Measurements from ENCODE around the gene COL4A3.
"Not testable (repeated sequence)": the region's sequence is repeated elsewhere in the genome, so short reads cannot be mapped to it uniquely, and the experiment has no call there.

Gene COL4A3

DNA sequence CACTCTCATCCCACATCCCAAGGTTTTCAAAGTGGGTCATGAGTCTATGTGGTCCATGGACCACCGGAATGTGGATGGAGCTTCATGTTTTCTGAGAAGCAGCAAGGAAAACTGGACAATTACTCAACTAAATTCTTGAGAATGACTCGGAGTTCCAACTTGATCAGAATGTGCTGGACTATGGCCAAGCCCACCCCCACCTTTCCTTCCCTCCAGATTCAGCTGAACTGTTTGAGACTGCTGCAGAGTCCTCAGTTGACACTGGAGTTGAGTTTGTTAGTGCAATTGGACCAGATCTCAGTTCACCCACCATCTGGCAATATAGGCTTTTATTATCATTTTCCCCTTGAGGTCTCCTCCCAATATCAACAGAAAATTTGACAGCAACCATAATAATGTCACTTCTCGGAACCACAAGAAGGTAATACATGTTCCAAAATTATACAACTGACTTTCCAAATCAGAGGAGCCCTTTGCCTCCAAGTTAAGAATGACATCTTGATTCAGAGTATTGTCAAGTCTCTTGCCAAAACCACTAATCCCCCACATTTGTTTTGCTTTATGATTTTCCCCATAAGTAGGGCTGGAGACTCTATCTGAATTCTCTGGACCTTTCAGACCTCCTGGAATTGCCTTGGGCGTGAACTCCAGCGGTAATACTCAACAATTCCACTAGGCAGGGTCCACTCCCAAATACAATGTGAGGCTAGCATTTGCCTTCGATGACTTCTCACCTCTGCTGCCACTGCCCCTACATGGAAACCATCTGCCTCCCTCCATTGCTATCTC is 9.2 kb upstream of the COL4A3 start:
- DNase-seq (ENCODE audit: low read depth), result no peak

GRCh38 chr2:227160164-227160563 is 4.3 kb upstream of the COL4A3 start:
- no peak for DNase-seq (ENCODE audit: low read depth)

DNA sequence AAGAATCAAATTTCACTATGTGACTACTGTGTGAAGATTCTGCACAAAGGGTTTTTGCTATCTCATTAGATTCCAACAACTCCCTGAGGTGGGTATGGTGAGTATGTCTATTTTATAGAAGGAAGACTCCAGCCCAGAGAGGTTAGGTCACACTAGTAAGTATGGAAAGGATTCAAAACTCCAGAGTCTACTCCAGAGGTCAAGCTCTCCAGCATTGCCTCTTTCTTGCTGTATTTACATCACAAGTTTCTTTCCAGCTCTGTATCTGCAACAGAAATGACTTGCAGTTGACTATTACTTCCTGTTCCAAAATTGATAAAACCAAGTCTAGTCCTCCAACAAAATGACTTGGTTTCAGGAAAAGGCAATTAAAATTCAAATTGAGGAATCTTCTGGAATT is 2.5 kb upstream of the COL4A3 start:
- no peak for DNase-seq (ENCODE audit: low read depth)

DNA sequence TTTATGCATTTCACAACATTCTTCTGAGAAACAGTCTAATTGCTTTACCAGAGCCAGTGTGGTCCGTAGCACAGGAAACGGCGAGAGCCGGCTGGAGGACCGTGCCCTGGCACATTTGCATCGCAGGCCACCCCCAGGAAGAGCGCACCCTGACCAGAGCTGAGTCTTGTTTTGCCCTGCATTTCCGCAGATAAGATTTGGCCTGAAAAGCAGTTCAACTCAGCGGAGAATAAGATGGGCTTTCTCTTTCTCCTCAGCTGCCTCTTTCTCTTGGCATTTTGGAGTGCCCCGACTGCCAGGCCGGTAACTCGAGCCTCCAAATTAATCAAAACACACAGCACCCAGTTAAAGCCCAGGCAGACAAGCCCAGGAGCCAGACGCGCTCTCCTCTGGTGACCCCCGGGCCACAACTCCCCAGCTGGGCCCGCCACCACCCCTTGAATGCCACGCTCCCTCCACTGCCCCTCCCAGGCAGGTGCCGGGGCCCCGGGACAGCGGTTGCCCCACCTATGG is 883 bp upstream of the COL4A3 start:
- no peak for DNase-seq (ENCODE audit: low read depth)

DNA sequence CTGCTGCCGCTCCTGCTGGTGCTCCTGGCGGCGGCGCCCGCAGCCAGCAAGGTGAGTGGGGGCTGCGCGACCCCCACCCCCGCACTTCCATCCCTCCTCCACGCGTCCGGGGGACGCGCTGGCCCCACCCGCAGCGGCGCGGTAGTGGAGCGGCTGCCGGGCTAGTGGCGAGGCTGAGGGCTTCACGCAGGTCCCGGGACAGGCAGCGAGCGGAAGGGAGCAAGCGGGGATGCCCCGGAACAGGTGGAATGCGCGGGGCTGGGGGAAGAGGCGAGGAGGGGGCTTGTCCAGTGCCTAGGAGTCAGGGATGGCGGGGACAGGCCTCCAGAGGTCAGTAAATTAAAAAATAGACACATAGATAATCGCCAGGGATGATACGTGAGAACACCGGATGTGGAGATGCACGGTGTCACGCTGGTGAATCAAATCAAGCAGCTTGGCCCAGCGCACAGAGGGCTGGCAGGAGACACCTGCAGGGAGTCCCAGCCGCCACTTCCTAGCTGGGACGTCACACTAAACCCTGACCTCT is 403 bp downstream of the COL4A3 start:
- no peak for DNase-seq (ENCODE audit: low read depth)

GRCh38 chr2:227171779-227172178 is 7.4 kb downstream of the COL4A3 start:
- not testable (repeated sequence) for DNase-seq (ENCODE audit: low read depth)

- DNase-seq (ENCODE audit: low read depth), result no peak
These were observed 13.3 kb downstream of the COL4A3 start for GRCh38 chr2:227177592-227178336.

- no peak for DNase-seq (ENCODE audit: low read depth)
These were observed 15.7 kb downstream of the COL4A3 start for GRCh38 chr2:227179988-227180685.

DNA sequence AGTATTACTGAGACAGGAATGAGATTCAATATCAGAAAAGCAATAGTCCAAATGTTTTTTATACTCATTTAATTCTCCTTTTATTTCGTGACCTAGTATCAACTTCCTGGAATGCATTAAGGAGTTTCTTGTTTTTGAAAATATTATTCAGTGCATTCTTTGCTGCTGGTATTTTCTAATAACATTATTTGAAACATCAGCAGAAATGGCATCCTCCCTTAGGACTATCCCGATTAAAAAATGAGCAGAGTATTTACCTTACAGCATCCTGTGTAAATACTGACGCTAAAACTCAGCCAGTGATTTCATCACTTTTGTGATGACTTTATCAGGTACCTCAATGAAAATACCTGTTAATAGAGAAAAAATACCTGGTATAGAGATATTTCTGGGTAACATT is 16.3 kb downstream of the COL4A3 start:
- no peak for DNase-seq (ENCODE audit: low read depth)

DNA sequence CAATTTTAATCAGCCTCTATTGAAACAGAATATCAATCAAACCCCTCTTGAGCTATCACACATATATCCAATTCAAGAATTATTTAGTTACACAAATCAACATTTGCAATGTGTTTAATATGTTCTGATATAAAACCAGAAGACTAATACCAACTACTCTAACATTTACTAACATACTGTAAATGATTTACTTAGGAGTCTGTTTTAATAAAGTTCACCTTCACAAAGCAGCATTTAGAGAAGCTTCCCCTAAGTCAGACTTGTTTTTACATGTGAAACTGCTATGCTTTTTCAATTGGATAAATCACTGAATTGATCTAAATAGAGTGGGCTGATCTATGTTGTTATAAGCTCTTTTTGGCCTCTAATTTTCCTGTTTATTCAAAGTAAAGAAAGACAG is 18.3 kb downstream of the COL4A3 start:
- no peak for DNase-seq (ENCODE audit: low read depth)

DNA sequence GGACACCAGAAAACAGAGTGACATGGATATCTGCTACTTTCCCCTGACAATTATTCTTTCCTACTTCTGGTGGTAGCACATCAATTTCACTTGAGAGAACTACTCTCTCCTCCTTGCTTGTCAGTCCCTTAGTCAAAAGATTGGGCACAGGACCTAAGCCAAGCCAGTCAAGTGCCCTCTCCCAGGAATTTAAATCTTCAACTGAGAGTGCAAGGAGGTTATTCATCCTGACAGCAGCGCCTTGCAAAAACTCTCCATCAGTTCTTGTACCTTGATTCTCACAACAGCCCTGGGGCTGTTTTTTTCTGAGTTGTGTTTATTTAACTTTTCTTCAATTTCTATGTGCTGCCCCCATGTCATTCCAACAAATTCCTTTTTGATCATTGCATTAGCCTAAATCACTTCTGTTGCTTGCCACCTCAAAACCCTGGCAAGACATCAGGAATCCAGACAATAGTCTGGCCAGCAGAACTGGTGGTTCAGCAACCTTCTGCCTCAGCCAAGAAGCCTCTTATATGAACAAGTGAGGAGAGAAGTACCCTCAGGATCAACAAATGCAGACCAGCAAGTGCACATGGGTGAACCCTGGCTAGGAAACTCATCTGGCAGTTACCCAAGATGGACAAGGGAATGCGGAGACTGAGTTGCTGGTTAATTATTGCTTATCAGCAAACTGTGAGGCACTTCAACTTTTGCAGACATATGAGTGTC is 19.4 kb downstream of the COL4A3 start:
- no peak for DNase-seq (ENCODE audit: low read depth)

DNA sequence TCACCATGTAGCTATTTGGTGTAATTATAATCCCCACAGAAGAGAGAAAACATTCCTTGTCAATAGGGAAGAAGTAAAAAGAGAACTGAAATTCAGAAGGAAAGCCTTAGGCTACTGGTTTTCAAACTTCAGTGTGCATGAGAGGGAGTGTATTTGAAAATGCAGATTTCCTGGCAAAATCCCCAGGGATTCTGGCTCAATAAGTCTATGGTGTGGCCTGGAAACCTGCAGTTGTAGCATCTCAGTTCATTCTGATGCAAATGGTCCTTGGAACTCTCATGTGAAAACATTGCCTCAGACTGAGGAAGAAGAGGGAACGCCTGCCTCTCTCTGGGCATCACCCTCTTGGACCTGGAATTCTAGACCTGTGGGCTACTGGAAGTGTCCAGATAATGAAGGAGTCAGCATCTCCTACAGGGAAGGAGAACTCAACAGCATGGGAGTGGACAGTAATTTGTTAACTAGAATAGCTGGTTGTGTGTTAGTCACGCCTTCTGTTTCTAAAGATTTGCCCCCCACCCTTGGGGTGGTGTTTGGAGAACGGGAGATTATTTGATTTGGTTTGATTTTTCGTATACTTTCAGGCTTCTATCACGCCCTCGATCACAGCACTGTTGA is 21.3 kb downstream of the COL4A3 start:
- DNase-seq (ENCODE audit: low read depth), result no peak

DNA sequence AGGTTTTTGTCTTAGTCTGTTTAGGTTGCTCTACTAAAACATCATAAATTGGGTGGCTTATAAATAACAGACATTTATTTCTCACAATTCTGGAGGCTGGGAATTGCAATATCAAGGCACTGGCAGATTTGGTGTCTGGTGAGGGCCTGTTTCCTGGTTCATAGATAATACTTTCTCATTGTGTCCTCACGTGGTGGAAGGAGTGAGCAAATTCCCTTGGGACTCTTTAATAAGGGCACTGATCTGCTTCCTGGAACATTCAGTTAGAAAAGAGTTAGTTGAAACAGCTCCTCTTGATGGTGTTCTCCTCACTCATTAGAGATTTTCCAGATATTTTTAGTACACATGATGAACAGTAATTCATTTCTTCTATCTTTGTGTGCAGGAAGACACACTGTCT is 22.3 kb downstream of the COL4A3 start:
- no peak for DNase-seq (ENCODE audit: low read depth)

DNA sequence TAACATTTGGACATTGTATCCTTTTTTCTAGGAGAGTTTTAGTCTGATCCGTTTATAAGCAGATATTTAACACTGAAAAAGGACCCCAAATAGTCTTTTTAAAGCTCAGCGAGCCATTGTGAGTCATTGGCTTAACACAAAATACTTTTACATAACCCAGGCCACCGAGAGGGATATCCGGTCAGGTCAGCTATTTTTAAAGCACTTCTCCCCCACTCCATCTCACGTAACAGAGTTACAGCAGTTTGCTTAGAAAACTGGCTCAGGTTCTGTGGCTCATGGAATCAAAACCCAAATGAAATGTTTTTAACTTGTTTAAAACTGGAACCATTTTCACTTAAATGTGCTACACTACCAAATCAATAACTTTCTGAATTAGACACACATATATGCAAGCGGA is 23.9 kb downstream of the COL4A3 start:
- no peak for DNase-seq (ENCODE audit: low read depth)

- DNase-seq (ENCODE audit: low read depth), result no peak
These were observed 26.9 kb downstream of the COL4A3 start for GRCh38 chr2:227191367-227191766.

- DNase-seq (ENCODE audit: low read depth), result no peak
These were observed 28.1 kb downstream of the COL4A3 start for GRCh38 chr2:227192491-227192890.

GRCh38 chr2:227194219-227194618 is 29.8 kb downstream of the COL4A3 start:
- DNase-seq (ENCODE audit: low read depth), result no peak

DNA sequence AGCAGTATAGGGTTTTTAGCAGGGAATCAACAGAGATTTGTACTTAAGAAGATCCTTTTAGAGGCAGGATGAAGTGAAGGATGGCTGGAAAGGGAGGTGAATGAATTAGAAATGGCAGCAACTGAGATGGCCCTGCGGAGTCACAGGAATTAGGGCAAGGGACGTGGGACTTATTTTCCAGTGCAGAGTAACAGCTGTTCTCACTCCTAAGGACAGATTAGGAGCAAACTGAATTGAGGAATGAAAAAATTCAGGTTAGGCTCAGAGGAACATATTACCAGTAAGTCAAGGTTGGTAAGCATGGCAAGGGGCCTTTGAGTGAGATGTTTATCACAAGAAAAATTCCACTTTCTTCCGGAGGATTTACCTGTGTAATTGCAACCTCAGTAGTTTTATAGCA is 34.4 kb downstream of the COL4A3 start:
- no peak for DNase-seq (ENCODE audit: low read depth)

GRCh38 chr2:227201771-227202170 is 37.3 kb downstream of the COL4A3 start:
- no peak for DNase-seq (ENCODE audit: low read depth)

DNA sequence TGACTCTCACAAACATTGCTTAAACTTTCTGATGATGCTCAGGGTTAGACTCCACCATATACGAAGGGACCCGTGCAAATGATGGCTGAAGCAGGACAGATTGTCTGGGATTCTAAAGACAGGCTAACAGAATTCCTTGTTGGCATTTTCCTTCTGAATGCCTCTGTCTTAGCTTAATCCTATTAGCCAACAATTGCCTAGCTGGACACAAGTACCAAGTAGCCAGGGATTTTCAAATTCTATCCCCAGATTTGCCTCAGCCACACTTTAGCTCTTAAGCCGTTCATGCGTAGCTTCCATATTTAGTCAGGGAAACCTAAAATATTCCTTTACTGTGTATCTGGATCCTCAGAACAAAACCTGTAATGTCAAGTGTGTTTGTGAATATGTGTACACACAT is 40.0 kb downstream of the COL4A3 start:
- no peak for DNase-seq (ENCODE audit: low read depth)

GRCh38 chr2:227205701-227206100 is 41.3 kb downstream of the COL4A3 start:
- no peak for DNase-seq (ENCODE audit: low read depth)

Data from stimulated activated CD8-positive, alpha-beta memory T cell treated with anti-CD3 and anti-CD28 coated beads, Interleukin-15, amount 100 ng/mL, for 24 hours (primary cell).